ENCODE results near the gene AIP. TPM values are rescaled to one million over a fixed set of nuclear protein-coding genes. Genes with fewer than 3 reads are reported as not detected.
A peak's percentile ranks its signal among the peaks of the same experiment; 100 is the strongest.

Gene AIP
- total RNA-seq, 1 donor from 2014 or later = 55.3 TPM

DNA sequence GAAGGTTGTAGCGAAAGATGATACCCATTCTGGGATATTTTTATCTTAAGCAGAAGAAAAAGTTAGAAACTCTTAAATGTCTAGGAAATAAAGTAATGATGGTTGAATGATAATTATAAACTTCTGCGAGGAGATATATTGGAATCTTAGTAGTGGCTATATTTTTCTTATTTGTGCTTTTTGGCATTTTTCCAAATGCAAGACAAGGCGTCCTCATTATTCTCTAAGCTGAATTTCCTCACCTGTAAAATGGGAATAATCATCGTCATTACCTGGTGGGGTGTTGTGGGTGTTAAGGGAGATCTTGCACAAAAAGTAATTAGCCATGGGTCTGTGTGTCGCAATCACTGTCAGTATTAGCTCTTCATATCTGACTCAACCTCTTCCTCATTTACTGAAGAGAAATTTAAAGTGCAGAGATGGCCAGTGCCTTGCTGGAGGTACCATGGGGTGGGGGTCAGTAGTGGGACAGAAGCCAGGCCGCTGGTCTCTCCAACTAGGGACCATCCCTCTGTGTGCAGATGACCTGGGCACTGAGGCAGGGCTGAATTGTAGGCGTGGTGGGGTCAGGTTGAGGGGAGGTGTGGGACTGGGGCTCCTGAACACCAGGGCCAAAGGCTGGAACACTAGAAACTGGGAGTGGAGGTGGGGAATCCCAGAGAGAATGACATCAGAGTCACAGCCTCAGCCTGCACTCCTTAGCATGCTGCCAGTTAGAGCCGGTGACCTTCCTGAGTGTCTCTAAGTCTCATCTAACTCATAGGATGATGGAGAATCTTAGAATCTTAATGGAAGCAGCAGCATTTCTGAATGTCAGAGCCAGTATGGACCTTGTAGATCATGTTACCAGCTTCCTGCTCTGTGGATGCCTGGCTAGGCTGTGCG lies 18.2 kb downstream of the AIP start:
- DNase-seq = no peak
- H3K4me3 ChIP-seq = no peak overlapping the region

GRCh38 chr11:67501854-67502253 lies 19.0 kb downstream of the AIP start:
- TF ChIP-seq, protein P1, sequence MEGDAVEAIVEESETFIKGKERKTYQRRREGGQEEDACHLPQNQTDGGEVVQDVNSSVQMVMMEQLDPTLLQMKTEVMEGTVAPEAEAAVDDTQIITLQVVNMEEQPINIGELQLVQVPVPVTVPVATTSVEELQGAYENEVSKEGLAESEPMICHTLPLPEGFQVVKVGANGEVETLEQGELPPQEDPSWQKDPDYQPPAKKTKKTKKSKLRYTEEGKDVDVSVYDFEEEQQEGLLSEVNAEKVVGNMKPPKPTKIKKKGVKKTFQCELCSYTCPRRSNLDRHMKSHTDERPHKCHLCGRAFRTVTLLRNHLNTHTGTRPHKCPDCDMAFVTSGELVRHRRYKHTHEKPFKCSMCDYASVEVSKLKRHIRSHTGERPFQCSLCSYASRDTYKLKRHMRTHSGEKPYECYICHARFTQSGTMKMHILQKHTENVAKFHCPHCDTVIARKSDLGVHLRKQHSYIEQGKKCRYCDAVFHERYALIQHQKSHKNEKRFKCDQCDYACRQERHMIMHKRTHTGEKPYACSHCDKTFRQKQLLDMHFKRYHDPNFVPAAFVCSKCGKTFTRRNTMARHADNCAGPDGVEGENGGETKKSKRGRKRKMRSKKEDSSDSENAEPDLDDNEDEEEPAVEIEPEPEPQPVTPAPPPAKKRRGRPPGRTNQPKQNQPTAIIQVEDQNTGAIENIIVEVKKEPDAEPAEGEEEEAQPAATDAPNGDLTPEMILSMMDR (IDR thresholded peaks at IDR 0.05; ENCODE audit: borderline replicate concordance) = no peak
- Histone ChIP-seq H3K36me3 (peaks cover 39% of the 10 kb centered on the region), H3K9me3 (replicated peaks) (no peaks in the 10 kb centered on the region), H3K27ac (replicated peaks) (no peak overlapping the region), H3K27me3 (ENCODE audit: low read depth) (no peaks in the 10 kb centered on the region), H3K4me1 (peaks cover 61% of the 10 kb centered on the region), H3K4me3 (no peak overlapping the region)
- intact Hi-C loops (cut with micrococcal nuclease) = loop anchor here (10.0 kb wide), 1 partner anchor 107 kb away; the partner anchor contains the start of gene RAD9A
- DNase-seq = no peak

More for the DNA sequence above, 18.2 kb downstream of the AIP start:
- Histone ChIP-seq H3K4me1 (peaks cover 53% of the 10 kb centered on the region), H3K9me3 (replicated peaks) (no peaks in the 10 kb centered on the region), H3K27ac (replicated peaks) (no peak overlapping the region), H3K36me3 (peaks cover 42% of the 10 kb centered on the region), H3K27me3 (ENCODE audit: low read depth) (no peaks in the 10 kb centered on the region)
- intact Hi-C loops (cut with micrococcal nuclease) = loop anchor here (10.0 kb wide), 1 partner anchor 106 kb away; the partner anchor contains the start of gene RAD9A
- TF ChIP-seq, protein P1 (IDR thresholded peaks at IDR 0.05; ENCODE audit: borderline replicate concordance) = no peak

DNA sequence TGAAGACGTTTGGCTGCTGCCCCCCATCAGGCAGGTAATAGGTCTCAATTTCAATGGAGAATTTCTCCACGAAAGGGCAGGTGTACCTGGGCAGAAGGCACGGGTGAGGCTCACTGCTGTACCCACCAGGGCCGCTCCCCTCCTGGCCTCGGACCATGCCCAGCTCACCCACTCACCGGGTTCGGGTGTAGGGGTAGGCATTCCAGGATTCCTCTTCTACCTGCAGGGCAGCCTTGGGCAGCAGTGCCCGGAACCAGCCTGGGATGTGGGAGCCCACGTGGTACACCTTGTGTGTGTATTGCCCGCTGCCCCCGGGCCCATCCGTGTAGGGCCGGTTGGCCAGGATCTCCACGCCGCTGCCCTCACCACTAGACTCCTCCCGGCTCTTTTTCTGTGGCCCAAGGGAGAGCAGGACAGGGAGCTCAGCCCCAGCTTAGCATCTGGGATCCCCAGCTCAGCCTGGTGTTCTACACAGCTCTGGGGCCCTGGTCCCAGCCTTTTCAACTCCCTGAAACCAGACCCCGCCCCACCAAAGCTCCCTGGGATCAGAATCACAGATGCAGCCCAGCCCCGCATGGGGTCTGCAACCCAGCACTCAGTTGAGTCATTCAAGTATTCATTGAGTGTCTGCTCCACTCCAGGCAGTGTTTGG lies 19.6 kb downstream of the AIP start:
- no peak for DNase-seq
- intact Hi-C loops (cut with micrococcal nuclease) = loop anchor here (10.0 kb wide), 1 partner anchor 108 kb away; the partner anchor contains the start of gene RAD9A
- no peaks in the 10 kb centered on the region for H3K9me3 ChIP-seq (replicated peaks)
- H3K4me3 ChIP-seq = no peak overlapping the region
- peaks cover 39% of the 10 kb centered on the region for H3K36me3 ChIP-seq
- H3K27ac ChIP-seq (replicated peaks) = no peak overlapping the region
- H3K27me3 ChIP-seq (ENCODE audit: low read depth) = no peaks in the 10 kb centered on the region
- H3K4me1 ChIP-seq = peaks cover 67% of the 10 kb centered on the region
- TF ChIP-seq, protein P1 (IDR thresholded peaks at IDR 0.05; ENCODE audit: borderline replicate concordance) = no peak

DNA sequence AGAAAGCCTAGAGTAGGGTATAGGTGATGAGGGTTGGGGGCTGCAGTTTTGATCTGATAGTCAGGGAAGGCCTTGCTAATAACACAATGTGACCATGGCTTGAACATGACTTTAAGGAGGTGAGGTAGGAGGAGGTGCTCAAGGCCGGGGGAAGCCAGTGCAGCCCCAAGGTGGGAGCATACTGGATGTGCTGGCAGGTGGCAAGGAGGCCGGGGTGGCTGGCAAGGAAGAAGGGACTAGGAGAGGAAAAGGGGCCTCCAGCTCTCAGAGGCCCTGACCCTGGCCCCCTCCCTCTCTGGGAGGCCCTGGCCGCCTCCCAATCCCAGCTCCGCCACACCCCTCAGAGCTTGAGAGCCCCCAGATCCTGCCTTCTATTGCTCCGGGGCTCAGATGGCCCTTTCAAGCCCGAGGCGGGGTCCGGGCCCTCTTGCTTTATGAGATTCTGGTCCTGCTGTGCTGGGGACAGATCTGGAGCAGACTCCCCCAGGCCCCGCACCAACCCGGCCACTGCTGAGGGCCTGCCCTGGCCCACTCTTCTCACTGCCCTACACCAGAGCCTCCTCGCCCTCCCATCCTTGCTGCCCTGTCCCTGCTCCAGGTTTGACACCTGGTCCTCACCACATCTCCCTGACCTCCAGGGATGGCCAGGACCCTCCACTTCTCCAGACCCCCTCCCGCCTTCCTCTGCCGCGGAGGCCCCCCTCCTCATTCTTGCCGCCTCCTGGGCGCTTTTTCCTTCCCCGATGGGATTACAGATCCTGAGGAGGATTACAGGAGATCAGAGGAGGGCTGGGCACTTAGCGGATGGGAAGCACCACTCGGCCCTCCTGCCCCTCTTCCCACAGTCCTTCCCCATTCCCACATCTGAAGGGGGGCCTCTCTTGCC lies 20.5 kb downstream of the AIP start:
- Histone ChIP-seq H3K4me1 (peaks cover 69% of the 10 kb centered on the region), H3K9me3 (replicated peaks) (no peaks in the 10 kb centered on the region), H3K4me3 (peak overlapping the region; percentile 97), H3K27me3 (ENCODE audit: low read depth) (no peaks in the 10 kb centered on the region), H3K36me3 (peaks cover 30% of the 10 kb centered on the region), H3K27ac (replicated peaks) (peak overlapping the region; percentile 100)
- TF ChIP-seq, protein P1 (IDR thresholded peaks at IDR 0.05; ENCODE audit: borderline replicate concordance) = no peak
- DNase-seq = no peak
- intact Hi-C loops (cut with micrococcal nuclease) = loop anchor here (10.0 kb wide), 1 partner anchor 109 kb away; the partner anchor contains the start of gene RAD9A

Data from left ventricle myocardium inferior (tissue), 1 donor.